K562 (cell line): ENCODE data around the gene NFIC. TPM values are rescaled to one million over a fixed set of nuclear protein-coding genes. Genes with fewer than 3 reads are reported as not detected.
A peak's percentile ranks its signal among the peaks of the same experiment; 100 is the strongest.

ENCODE experiments used
- C11orf30 ChIP-seq: fragments of 450-650 bp; IDR thresholded peaks from 2 replicates; pipeline ENCODE4 v1.6.1; 2016; ENCODE audit warnings: low read depth, mild to moderate bottlenecking
- HDAC2 ChIP-seq: fragments of 450-650 bp; IDR thresholded peaks from 2 replicates; pipeline ENCODE4 v1.6.1; 2016; ENCODE audit warnings: mild to moderate bottlenecking
- NR2C1 ChIP-seq, 2 experiments: fragments of 450-650 bp; IDR thresholded peaks; 2 replicates each; pipeline ENCODE4 v1.6.1; 2017; ENCODE audit warnings: mild to moderate bottlenecking in 2 of 2, antibody characterized with exemption in 1 of 2, inconsistent platforms in 1 of 2, missing compliant biosample characterization in 1 of 2, missing genetic modification characterization in 1 of 2
- PHB2 ChIP-seq: fragments of 450-650 bp; IDR thresholded peaks from 2 replicates; pipeline ENCODE4 v1.6.1; 2017; ENCODE audit warnings: low read depth
- POLR2A ChIP-seq: fragments of 450-650 bp; conservative IDR thresholded peaks from 2 replicates; pipeline ENCODE4 v1.6.1; 2016
- RBM39 ChIP-seq: fragments of 200-400 bp; formaldehyde crosslinking; optimal IDR thresholded peaks from 2 replicates; pipeline ENCODE3; 2018; ENCODE audit warnings: low read depth, low read length
- TRIM24 ChIP-seq, 2 experiments: fragments of 450-650 bp; IDR thresholded peaks; 2 replicates each; pipeline ENCODE4 v1.6.1; 2016
- polyA plus RNA-seq, 8 experiments: library from polyadenylated mRNA; depleted of rRNA in 4 of 8; stranded (reverse) in 5 of 8; unstranded in 3 of 8; fragments of >200 nt; fragmentation: Nextera tagmentation in 2 of 8; fragmentation: Illumina TruSeq in 1 of 8; extraction: Ambion mirVana in 2 of 8; extraction: Trizol in 1 of 8; gene quantifications; 2 replicates each; pipeline versions ENCODE4 v1.2.1 to v1.2.3, GENCODE V29; 2011 to 2014; ENCODE audit warnings: inconsistent platforms in 1 of 8, missing spikeins in 1 of 8
- total RNA-seq, 7 experiments: library from RNA; depleted of rRNA in 6 of 7; stranded (reverse); fragments of >200 nt in 6 of 7; fragmentation: Illumina TruSeq in 2 of 7; extraction: Trizol in 2 of 7; gene quantifications; 2 replicates each; pipeline versions ENCODE4 v1.2.1 to v1.2.3, GENCODE V29; 2011 to 2021; ENCODE audit warnings: low replicate concordance in 1 of 7
- TF ChIP-seq, protein P1 (sequence below): fragments of 450-650 bp; formaldehyde crosslinking; IDR thresholded peaks from 2 replicates; pipeline ENCODE4 v1.4.0; 2022; ENCODE audit warnings: missing genetic modification characterization
- TF ChIP-seq, protein P2 (sequence below): fragments of 250-450 bp; sonication (Bioruptor Pico); IDR thresholded peaks from 2 replicates; pipeline ENCODE4 v1.9.0; 2021; ENCODE audit warnings: mild to moderate bottlenecking, inconsistent platforms
- TF ChIP-seq, protein P3 (sequence below): fragments of 450-650 bp; IDR thresholded peaks from 2 replicates; pipeline ENCODE4 v1.7.0; 2016; ENCODE audit warnings: borderline replicate concordance
- TF ChIP-seq, protein P4 (sequence below): sonication (generic); formaldehyde crosslinking; IDR thresholded peaks from 2 replicates; pipeline ENCODE4 v1.8.1; 2023; ENCODE audit warnings: mild to moderate bottlenecking, missing genetic modification reagents
- TF ChIP-seq, protein P5 (sequence below): fragments of 200-800 bp; sonication (Bioruptor generic); IDR thresholded peaks from 2 replicates; pipeline ENCODE4 v1.6.1; 2017; ENCODE audit warnings: missing genetic modification characterization, missing compliant biosample characterization
- TF ChIP-seq, protein P6 (sequence below), 2 experiments: fragments of 450-650 bp; IDR thresholded peaks; 2 replicates each; pipeline ENCODE4 v1.6.1; 2016

Gene NFIC
- total and polyA plus RNA-seq, 9 of the 15 experiments (the other 6 are each of a cell fraction or from before 2014, with no cell fraction given) = 0.71 to 62.1 (median 6.9) TPM

DNA sequence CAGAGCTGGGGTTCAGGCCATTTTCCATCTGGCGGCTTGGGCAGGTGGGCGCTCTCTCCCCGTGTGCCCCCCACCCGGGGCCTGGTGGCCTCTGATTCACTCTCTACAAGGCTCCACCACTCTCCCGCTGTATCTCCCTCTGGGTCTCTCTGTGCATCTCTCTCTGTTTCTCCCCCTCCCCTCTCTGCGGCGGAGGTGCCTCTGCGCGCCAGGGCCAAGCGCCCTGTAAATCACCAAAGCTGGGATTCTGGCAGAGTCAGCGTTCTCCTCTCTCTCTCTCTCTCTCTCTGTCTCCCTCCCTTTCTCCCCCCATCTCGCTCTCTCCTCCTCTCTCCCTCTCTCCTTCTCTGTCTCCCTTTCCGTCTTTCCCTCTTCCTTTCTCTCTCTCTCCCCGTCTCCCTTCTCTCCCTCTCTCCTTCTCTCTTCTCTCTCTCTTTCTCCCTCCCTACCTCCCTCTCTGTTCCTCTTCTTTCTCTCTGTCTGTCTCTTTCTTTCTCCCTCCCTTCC, 3.9 kb downstream of the NFIC start (continued):
- TF ChIP-seq, protein P1, sequence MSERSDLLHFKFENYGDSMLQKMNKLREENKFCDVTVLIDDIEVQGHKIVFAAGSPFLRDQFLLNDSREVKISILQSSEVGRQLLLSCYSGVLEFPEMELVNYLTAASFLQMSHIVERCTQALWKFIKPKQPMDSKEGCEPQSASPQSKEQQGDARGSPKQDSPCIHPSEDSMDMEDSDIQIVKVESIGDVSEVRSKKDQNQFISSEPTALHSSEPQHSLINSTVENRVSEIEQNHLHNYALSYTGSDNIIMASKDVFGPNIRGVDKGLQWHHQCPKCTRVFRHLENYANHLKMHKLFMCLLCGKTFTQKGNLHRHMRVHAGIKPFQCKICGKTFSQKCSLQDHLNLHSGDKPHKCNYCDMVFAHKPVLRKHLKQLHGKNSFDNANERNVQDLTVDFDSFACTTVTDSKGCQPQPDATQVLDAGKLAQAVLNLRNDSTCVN (CRISPR knock-in tag) = peak; percentile 74; the same call in 1 of the 2 replicates
- TF ChIP-seq NR2C1 (IDR thresholded peaks at IDR 0.05) (no peak), NR2C1 (tag; IDR thresholded peaks at IDR 0.05) (no peak), POLR2A (0 out of 2 replicates have a peak, but pooled peaks have one; percentile 9), PHB2 (peak; percentile 44; the same call in 1 of the 2 replicates), TRIM24 (IDR thresholded peaks at IDR 0.05) (peak in 1 of 2 experiments; percentile 52; a peak in 1 of 4 replicates), C11orf30 (peak; percentile 54), HDAC2 (no peak; the same call in 1 of the 2 replicates), RBM39 (peak; percentile 65)
- TF ChIP-seq, protein P2, sequence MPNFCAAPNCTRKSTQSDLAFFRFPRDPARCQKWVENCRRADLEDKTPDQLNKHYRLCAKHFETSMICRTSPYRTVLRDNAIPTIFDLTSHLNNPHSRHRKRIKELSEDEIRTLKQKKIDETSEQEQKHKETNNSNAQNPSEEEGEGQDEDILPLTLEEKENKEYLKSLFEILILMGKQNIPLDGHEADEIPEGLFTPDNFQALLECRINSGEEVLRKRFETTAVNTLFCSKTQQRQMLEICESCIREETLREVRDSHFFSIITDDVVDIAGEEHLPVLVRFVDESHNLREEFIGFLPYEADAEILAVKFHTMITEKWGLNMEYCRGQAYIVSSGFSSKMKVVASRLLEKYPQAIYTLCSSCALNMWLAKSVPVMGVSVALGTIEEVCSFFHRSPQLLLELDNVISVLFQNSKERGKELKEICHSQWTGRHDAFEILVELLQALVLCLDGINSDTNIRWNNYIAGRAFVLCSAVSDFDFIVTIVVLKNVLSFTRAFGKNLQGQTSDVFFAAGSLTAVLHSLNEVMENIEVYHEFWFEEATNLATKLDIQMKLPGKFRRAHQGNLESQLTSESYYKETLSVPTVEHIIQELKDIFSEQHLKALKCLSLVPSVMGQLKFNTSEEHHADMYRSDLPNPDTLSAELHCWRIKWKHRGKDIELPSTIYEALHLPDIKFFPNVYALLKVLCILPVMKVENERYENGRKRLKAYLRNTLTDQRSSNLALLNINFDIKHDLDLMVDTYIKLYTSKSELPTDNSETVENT (CRISPR knock-in tag) = no peak
- TF ChIP-seq, protein P3, sequence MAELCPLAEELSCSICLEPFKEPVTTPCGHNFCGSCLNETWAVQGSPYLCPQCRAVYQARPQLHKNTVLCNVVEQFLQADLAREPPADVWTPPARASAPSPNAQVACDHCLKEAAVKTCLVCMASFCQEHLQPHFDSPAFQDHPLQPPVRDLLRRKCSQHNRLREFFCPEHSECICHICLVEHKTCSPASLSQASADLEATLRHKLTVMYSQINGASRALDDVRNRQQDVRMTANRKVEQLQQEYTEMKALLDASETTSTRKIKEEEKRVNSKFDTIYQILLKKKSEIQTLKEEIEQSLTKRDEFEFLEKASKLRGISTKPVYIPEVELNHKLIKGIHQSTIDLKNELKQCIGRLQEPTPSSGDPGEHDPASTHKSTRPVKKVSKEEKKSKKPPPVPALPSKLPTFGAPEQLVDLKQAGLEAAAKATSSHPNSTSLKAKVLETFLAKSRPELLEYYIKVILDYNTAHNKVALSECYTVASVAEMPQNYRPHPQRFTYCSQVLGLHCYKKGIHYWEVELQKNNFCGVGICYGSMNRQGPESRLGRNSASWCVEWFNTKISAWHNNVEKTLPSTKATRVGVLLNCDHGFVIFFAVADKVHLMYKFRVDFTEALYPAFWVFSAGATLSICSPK = peak; percentile 49; the same call in 1 of the 2 replicates
- TF ChIP-seq, protein P4, sequence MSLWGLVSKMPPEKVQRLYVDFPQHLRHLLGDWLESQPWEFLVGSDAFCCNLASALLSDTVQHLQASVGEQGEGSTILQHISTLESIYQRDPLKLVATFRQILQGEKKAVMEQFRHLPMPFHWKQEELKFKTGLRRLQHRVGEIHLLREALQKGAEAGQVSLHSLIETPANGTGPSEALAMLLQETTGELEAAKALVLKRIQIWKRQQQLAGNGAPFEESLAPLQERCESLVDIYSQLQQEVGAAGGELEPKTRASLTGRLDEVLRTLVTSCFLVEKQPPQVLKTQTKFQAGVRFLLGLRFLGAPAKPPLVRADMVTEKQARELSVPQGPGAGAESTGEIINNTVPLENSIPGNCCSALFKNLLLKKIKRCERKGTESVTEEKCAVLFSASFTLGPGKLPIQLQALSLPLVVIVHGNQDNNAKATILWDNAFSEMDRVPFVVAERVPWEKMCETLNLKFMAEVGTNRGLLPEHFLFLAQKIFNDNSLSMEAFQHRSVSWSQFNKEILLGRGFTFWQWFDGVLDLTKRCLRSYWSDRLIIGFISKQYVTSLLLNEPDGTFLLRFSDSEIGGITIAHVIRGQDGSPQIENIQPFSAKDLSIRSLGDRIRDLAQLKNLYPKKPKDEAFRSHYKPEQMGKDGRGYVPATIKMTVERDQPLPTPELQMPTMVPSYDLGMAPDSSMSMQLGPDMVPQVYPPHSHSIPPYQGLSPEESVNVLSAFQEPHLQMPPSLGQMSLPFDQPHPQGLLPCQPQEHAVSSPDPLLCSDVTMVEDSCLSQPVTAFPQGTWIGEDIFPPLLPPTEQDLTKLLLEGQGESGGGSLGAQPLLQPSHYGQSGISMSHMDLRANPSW = no peak
- TF ChIP-seq, protein P5, sequence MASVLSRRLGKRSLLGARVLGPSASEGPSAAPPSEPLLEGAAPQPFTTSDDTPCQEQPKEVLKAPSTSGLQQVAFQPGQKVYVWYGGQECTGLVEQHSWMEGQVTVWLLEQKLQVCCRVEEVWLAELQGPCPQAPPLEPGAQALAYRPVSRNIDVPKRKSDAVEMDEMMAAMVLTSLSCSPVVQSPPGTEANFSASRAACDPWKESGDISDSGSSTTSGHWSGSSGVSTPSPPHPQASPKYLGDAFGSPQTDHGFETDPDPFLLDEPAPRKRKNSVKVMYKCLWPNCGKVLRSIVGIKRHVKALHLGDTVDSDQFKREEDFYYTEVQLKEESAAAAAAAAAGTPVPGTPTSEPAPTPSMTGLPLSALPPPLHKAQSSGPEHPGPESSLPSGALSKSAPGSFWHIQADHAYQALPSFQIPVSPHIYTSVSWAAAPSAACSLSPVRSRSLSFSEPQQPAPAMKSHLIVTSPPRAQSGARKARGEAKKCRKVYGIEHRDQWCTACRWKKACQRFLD (CRISPR knock-in tag) = no peak
- TF ChIP-seq, protein P6, sequence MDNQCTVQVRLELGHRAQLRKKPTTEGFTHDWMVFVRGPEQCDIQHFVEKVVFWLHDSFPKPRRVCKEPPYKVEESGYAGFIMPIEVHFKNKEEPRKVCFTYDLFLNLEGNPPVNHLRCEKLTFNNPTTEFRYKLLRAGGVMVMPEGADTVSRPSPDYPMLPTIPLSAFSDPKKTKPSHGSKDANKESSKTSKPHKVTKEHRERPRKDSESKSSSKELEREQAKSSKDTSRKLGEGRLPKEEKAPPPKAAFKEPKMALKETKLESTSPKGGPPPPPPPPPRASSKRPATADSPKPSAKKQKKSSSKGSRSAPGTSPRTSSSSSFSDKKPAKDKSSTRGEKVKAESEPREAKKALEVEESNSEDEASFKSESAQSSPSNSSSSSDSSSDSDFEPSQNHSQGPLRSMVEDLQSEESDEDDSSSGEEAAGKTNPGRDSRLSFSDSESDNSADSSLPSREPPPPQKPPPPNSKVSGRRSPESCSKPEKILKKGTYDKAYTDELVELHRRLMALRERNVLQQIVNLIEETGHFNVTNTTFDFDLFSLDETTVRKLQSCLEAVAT (IDR thresholded peaks at IDR 0.05) = peak in 1 of 2 experiments; percentile 60; a peak in 1 of 4 replicates
